BJ (cell line): ENCODE results near the gene SLK. TPM values are rescaled to one million over a fixed set of nuclear protein-coding genes. Genes with fewer than 3 reads are reported as not detected.

Experiments
- CTCF ChIA-PET: fragments of 350-600 bp; formaldehyde crosslinking; extraction: SDS; loops from one replicate; lab custom pipeline; 2021; ENCODE audit warnings: antibody characterized with exemption, inconsistent platforms; lab: Yijun Ruan, JAX
- POLR2A ChIA-PET: fragments of 300-600 bp; sonication (Branson Sonifier 250); formaldehyde crosslinking; extraction: SDS; loops from one replicate; lab custom pipeline; 2021; ENCODE audit warnings: antibody characterized with exemption; lab: Charles Lee
- DNase-seq: peaks from one replicate; pipeline ENCODE4 v3.0.0-alpha.2; 2011; ENCODE audit warnings: low read depth
- H3K27me3 ChIP-seq: 2 replicates; pipeline ENCODE4 v1.6.0; 2011; ENCODE audit warnings: low read length; ENCODE audit not compliant: control insufficient read depth, insufficient read depth
- H3K36me3 ChIP-seq: 2 replicates; pipeline ENCODE4 v1.5.1; 2011; ENCODE audit warnings: low read length; ENCODE audit not compliant: control insufficient read depth, insufficient read depth
- H3K4me3 ChIP-seq: 2 replicates; pipeline ENCODE4 v1.5.1; 2011; ENCODE audit warnings: low read depth, mild to moderate bottlenecking, control low read depth, low read length
- CTCF ChIP-seq: IDR thresholded peaks from 2 replicates; pipeline ENCODE4 v1.5.1; 2011; ENCODE audit warnings: low read depth, mild to moderate bottlenecking, control low read depth, inconsistent platforms, low read length, moderate library complexity; ENCODE audit not compliant: insufficient read depth
- polyA plus RNA-seq: library from polyadenylated mRNA; depleted of rRNA; stranded (reverse); fragments of >200 nt; gene quantifications from 2 replicates; pipeline ENCODE4 v1.2.3, GENCODE V29; 2011

SLK gene
- polyA plus RNA-seq, 1 experiment, result 3.5 TPM

- CTCF ChIA-PET, result no interaction called here
- TF ChIP-seq CTCF, result no peak
- Histone ChIP-seq H3K27me3 (no peaks in the 10 kb centered on the region), H3K36me3 (peaks cover 8% of the 10 kb centered on the region), H3K4me3 (no peak overlapping the region)
- POLR2A ChIA-PET, result no interaction called here
- DNase-seq, result no peak
Observed at GRCh38 chr10:104026762-104027161, 59.8 kb downstream of the SLK start.

- TF ChIP-seq CTCF, result peak; percentile 37
- CTCF ChIA-PET, result interaction anchor here (1.0 to 1.4 kb wide), 3 partner anchors 14 to 140 kb away, joined by 3 to 6 read pairs (median 4); no protein-coding TSS in a partner anchor
- POLR2A ChIA-PET, result no interaction called here
Observed at GRCh38 chr10:104028146-104028545, 61.2 kb downstream of the SLK start.

GRCh38 chr10:104028823-104029520, 62.0 kb downstream of the SLK start:
- no peak for TF ChIP-seq CTCF
- Histone ChIP-seq H3K4me3 (no peak overlapping the region), H3K36me3 (peaks cover 8% of the 10 kb centered on the region), H3K27me3 (no peaks in the 10 kb centered on the region)
- ChIA-PET CTCF (interaction anchor here (0.9 to 1.4 kb wide), 4 partner anchors 10 to 141 kb away, joined by 3 to 6 read pairs (median 4); no protein-coding TSS in a partner anchor), POLR2A (interaction anchor here (1.2 kb wide), 1 partner anchor 141 kb away, joined by 3 read pairs; no protein-coding TSS in a partner anchor)
- no peak for DNase-seq

More at GRCh38 chr10:104028146-104028545, 61.2 kb downstream of the SLK start:
- H3K36me3 ChIP-seq, result peaks cover 8% of the 10 kb centered on the region
- no peak for DNase-seq
- no peaks in the 10 kb centered on the region for H3K27me3 ChIP-seq
- H3K4me3 ChIP-seq, result no peak overlapping the region

GRCh38 chr10:104029521-104029860, 62.6 kb downstream of the SLK start:
- Histone ChIP-seq H3K36me3 (peaks cover 4% of the 10 kb centered on the region; the same call in 1 of the 2 replicates), H3K4me3 (no peak overlapping the region), H3K27me3 (no peaks in the 10 kb centered on the region)
- ChIA-PET CTCF (interaction anchor here (0.9 to 1.4 kb wide), 3 partner anchors 11 to 142 kb away, joined by 3 to 4 read pairs (median 4); no protein-coding TSS in a partner anchor), POLR2A (interaction anchor here (1.2 kb wide), 1 partner anchor 141 kb away, joined by 3 read pairs; no protein-coding TSS in a partner anchor)
- no peak for TF ChIP-seq CTCF
- no peak for DNase-seq

- TF ChIP-seq CTCF, result no peak
- H3K27me3 ChIP-seq, result no peaks in the 10 kb centered on the region
- CTCF ChIA-PET, result interaction anchor here (1.3 to 1.8 kb wide), 2 partner anchors 144 to 146 kb away, joined by 5 read pairs; no protein-coding TSS in a partner anchor
- H3K4me3 ChIP-seq, result no peak overlapping the region
- peaks cover 3% of the 10 kb centered on the region; the same call in 1 of the 2 replicates for H3K36me3 ChIP-seq
- no peak for DNase-seq
- POLR2A ChIA-PET, result interaction anchor here (0.6 kb wide), 1 partner anchor 40 kb away, joined by 4 read pairs; no protein-coding TSS in a partner anchor
Observed at GRCh38 chr10:104031631-104032030, 64.7 kb downstream of the SLK start.
